D721Med (cell line): ENCODE measurements around the gene ZIM2.
"Not testable (repeated sequence)": the region's sequence is repeated elsewhere in the genome, so short reads cannot be mapped to it uniquely, and the experiment has no call there.

Experiments
- DNase-seq: peaks from one replicate; pipeline ENCODE4 v3.0.0; 2011; ENCODE audit warnings: low spot score; ENCODE audit not compliant: insufficient read length
- FAIRE-seq: peaks from 2 replicates; lab custom pipeline; 2011; peaks lifted over from hg19 to GRCh38; lab: Jason Lieb, UNC
- TF ChIP-seq, protein P1 (sequence below): IDR thresholded peaks from 2 replicates; pipeline ENCODE4 v1.5.1; 2012; ENCODE audit warnings: mild to moderate bottlenecking, control low read depth; ENCODE audit not compliant: insufficient read depth; ENCODE audit errors: missing control alignments

The ZIM2 gene

GRCh38 chr19:56858026-56858425, 17.5 kb upstream of the ZIM2 start:
- TF ChIP-seq, protein P1, sequence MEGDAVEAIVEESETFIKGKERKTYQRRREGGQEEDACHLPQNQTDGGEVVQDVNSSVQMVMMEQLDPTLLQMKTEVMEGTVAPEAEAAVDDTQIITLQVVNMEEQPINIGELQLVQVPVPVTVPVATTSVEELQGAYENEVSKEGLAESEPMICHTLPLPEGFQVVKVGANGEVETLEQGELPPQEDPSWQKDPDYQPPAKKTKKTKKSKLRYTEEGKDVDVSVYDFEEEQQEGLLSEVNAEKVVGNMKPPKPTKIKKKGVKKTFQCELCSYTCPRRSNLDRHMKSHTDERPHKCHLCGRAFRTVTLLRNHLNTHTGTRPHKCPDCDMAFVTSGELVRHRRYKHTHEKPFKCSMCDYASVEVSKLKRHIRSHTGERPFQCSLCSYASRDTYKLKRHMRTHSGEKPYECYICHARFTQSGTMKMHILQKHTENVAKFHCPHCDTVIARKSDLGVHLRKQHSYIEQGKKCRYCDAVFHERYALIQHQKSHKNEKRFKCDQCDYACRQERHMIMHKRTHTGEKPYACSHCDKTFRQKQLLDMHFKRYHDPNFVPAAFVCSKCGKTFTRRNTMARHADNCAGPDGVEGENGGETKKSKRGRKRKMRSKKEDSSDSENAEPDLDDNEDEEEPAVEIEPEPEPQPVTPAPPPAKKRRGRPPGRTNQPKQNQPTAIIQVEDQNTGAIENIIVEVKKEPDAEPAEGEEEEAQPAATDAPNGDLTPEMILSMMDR: no peak
- no peak for DNase-seq
- no peak for FAIRE-seq

GRCh38 chr19:56856822-56857221, 16.3 kb upstream of the ZIM2 start:
- FAIRE-seq (no peak), DNase-seq (no peak)
- TF ChIP-seq, protein P1: no peak

DNA sequence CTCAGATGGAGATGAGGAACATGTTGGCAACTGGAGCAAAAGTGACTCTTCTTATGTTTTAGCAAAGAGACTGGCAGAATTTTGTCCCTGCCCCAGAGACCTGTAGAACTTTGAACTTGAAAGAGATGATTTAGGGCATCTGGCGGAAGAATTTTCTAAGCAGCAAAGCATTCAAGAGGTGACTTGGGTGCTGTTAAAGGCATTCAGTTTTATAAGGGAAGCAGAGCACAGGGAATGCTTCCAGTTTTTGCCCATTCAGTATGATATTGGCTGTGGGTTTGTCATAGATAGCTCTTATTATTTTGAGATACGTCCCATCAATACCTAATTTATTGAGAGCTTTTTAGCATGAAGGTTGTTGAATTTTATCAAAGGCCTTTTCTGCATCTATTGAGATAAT, 11.8 kb upstream of the ZIM2 start:
- not testable (repeated sequence) for DNase-seq, FAIRE-seq

DNA sequence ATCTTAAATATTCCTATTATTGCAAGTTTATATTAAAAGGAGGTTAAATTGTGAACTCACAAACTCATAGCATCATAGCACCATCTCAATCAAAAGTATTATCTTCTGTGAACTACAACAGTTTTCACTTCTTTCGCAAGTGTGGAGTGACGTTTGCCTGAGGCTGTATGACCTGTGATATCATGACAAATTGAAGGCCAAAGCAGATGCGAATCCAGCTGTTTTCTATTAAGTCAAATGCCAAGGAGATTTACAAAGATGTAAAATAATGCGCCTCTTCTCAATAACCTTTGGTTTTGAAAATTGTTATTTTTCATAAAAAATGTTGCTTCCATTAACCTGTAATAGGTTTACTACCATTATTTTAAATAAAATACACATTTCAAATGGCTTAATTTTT, 7.6 kb upstream of the ZIM2 start:
- DNase-seq (no peak), FAIRE-seq (no peak)
- TF ChIP-seq, protein P1: no peak

- TF ChIP-seq, protein P1: no peak
- DNase-seq (no peak), FAIRE-seq (no peak)
Measured at GRCh38 chr19:56842412-56842811, 1.9 kb upstream of the ZIM2 start.

- no peak for DNase-seq
- no peak for FAIRE-seq
- TF ChIP-seq, protein P1: no peak
Measured at GRCh38 chr19:56841193-56841543, 642 bp upstream of the ZIM2 start.

DNA sequence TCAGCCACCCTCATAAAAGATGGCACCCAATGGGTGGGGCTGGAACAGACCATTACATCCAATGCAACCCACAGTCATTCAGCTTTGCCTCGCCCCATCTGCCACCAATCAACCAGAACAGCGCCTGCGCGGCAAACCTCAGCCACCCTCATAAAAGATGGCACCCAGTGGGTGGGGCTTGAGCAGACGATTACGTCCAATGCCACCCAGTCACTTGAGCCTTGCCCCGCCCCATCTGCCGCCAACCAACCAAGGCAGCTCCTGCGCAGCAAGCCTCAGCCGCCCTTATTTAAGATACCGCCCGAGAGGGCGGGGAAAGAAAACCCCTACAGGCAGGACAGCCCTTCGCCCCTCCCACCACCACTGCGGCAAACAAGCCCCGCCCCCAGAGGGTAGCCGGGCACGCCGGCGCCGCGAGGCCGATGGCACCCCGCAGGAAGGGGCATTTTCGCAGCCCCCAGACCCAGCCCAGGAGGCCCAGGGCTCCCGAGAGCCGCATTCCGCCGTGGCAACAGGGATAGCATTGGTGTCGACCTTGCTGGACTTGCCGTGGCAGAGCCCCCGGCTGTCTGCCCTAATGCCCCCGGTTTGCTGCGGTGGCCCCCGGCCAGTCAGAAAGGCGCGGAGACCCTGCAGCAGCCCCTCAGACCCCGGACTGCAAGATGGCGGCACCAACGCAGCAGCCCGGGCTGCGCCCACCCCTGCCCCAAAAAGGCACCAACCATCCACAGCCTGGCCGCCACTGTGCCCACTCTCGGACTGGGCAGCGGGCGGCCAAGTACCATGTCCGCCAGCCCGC, 675 bp downstream of the ZIM2 start:
- FAIRE-seq (no peak), DNase-seq (no peak)
- TF ChIP-seq, protein P1: no peak
